ENCODE measurements around the gene CCDC97.

Gene CCDC97

GRCh38 chr19:41328842-41329225 lies 18.9 kb downstream of the CCDC97 start:
- no peak overlapping the region for H3K4me3 ChIP-seq (replicated peaks in 1 of 2; ENCODE audit: low read depth in 2 of 2, low read length in 2 of 2)
- no peak for DNase-seq (ENCODE audit: low read depth in 2 of 2)
- TF ChIP-seq CTCF (IDR thresholded peaks at IDR 0.05; ENCODE audit: low read depth, low read length) = no peak

GRCh38 chr19:41330481-41330880 lies 20.5 kb downstream of the CCDC97 start:
- DNase-seq (ENCODE audit: low read depth in 2 of 2) = no peak
- no peak overlapping the region for H3K4me3 ChIP-seq (replicated peaks in 1 of 2; ENCODE audit: low read depth in 2 of 2, low read length in 2 of 2)
- no peak for TF ChIP-seq CTCF (IDR thresholded peaks at IDR 0.05; ENCODE audit: low read depth, low read length)

GRCh38 chr19:41330946-41331678 lies 21.1 kb downstream of the CCDC97 start:
- H3K4me3 ChIP-seq (replicated peaks in 1 of 2; ENCODE audit: low read depth in 2 of 2, low read length in 2 of 2) = no peak overlapping the region
- no peak for DNase-seq (ENCODE audit: low read depth in 2 of 2)
- TF ChIP-seq CTCF (IDR thresholded peaks at IDR 0.05; ENCODE audit: low read depth, low read length) = no peak

GRCh38 chr19:41332000-41332399 lies 22.0 kb downstream of the CCDC97 start:
- no peak for TF ChIP-seq CTCF (IDR thresholded peaks at IDR 0.05; ENCODE audit: low read depth, low read length)
- no peak overlapping the region for H3K4me3 ChIP-seq (replicated peaks in 1 of 2; ENCODE audit: low read depth in 2 of 2, low read length in 2 of 2)
- no peak for DNase-seq (ENCODE audit: low read depth in 2 of 2)

- no peak for TF ChIP-seq CTCF (IDR thresholded peaks at IDR 0.05; ENCODE audit: low read depth, low read length)
- H3K4me3 ChIP-seq (replicated peaks in 1 of 2; ENCODE audit: low read depth in 2 of 2, low read length in 2 of 2) = no peak overlapping the region
- no peak for DNase-seq (ENCODE audit: low read depth in 2 of 2)
Observed at GRCh38 chr19:41332468-41332867, 22.5 kb downstream of the CCDC97 start.

GRCh38 chr19:41334793-41335192 lies 24.8 kb downstream of the CCDC97 start:
- no peak overlapping the region for H3K4me3 ChIP-seq (replicated peaks in 1 of 2; ENCODE audit: low read depth in 2 of 2, low read length in 2 of 2)
- no peak for DNase-seq (ENCODE audit: low read depth in 2 of 2)
- no peak for TF ChIP-seq CTCF (IDR thresholded peaks at IDR 0.05; ENCODE audit: low read depth, low read length)

- no peak overlapping the region for H3K4me3 ChIP-seq (replicated peaks in 1 of 2; ENCODE audit: low read depth in 2 of 2, low read length in 2 of 2)
- no peak for TF ChIP-seq CTCF (IDR thresholded peaks at IDR 0.05; ENCODE audit: low read depth, low read length)
- DNase-seq (ENCODE audit: low read depth in 2 of 2) = no peak
Observed at GRCh38 chr19:41335467-41335866, 25.5 kb downstream of the CCDC97 start.
